MG63 (cell line): ENCODE data around the gene CCDC12. TPM values are rescaled to one million over a fixed set of nuclear protein-coding genes. Genes with fewer than 3 reads are reported as not detected.
A peak's percentile ranks its signal among the peaks of the same experiment; 100 is the strongest.

Experiments
- DNase-seq: peaks from one replicate; pipeline ENCODE4 v3.0.0-alpha.2; 2020
- H3K27me3 ChIP-seq: fragments of 250-450 bp; sonication (Bioruptor Pico); 2 replicates; pipeline ENCODE4 v1.5.1; 2020; ENCODE audit warnings: mild to moderate bottlenecking, moderate library complexity
- H3K36me3 ChIP-seq: fragments of 250-450 bp; sonication (Bioruptor Pico); 2 replicates; pipeline ENCODE4 v1.5.1; 2020; ENCODE audit warnings: mild to moderate bottlenecking, moderate library complexity
- H3K4me3 ChIP-seq: fragments of 250-450 bp; sonication (Bioruptor Pico); 2 replicates; pipeline ENCODE4 v1.5.1; 2020; ENCODE audit warnings: mild to moderate bottlenecking, moderate library complexity
- H3K9me3 ChIP-seq: fragments of 250-450 bp; sonication (Bioruptor Pico); 2 replicates; pipeline ENCODE4 v1.5.1; 2020; ENCODE audit warnings: mild to moderate bottlenecking, moderate library complexity
- total RNA-seq: library from RNA; depleted of rRNA; stranded (reverse); fragments of >200 nt; shearing (Covaris generic); gene quantifications from 2 replicates; pipeline ENCODE4 v1.2.3, GENCODE V29; 2014; ENCODE audit warnings: low replicate concordance

Gene CCDC12
- total RNA-seq, 1 experiment from 2014 or later, result 12.0 TPM

DNA sequence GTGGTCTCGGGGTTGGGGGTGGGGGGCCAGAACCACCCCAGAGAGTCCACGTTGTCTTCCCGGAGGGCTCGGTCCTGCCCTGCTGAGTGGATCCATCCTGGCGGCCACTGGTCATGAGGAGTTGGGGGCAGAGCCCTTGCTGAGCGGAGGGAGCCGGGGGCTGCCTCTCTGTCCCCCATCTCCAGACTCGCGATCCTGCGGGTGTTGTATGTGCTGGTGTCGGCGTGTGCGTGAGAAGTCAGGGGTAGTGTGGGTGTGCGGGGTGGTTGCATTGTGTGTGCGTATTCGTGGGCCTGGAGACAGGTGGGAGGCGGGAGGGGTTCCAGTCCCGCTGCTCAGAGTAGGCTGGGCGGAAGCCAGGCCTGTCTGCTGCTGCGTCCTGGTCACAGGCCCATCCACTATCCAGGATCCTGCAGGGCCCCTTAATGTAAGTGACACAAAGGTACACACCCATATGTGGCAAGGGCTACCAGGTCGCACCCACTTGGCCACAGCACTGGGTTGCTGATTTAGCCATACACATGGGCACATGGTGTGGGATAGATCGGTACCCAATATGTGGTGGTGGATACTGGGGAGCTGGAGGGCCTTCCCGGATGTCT lies 33.7 kb upstream of the CCDC12 start:
- Histone ChIP-seq H3K4me3 (no peak overlapping the region), H3K27me3 (no peaks in the 10 kb centered on the region), H3K9me3 (no peaks in the 10 kb centered on the region), H3K36me3 (no peaks in the 10 kb centered on the region)
- no peak for DNase-seq

- no peaks in the 10 kb centered on the region for H3K27me3 ChIP-seq
- H3K9me3 ChIP-seq, result no peaks in the 10 kb centered on the region
- peak overlapping the region; percentile 31 for H3K4me3 ChIP-seq
- DNase-seq, result peak; percentile 76
- no peaks in the 10 kb centered on the region for H3K36me3 ChIP-seq
Observed at GRCh38 chr3:47009225-47010110, 32.9 kb upstream of the CCDC12 start.

DNA sequence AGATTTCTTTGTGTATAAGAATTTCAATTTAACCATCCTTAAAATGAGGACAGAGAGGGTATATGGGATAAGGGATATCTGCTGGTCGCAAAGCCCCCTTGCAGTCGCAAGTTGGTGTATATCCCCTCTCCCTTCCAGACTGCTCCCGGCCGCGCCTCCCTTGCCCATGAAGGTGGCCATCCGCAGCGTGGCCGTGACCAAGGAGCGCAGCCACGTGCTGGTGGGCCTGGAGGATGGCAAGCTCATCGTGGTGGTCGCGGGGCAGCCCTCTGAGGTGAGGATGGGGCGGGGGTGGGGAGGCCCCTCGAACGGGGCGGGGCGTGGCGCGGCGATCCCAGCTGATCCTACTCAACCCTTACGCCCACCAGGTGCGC lies 32.3 kb upstream of the CCDC12 start:
- no peak for DNase-seq
- no peaks in the 10 kb centered on the region for H3K27me3 ChIP-seq
- H3K9me3 ChIP-seq, result no peaks in the 10 kb centered on the region
- H3K36me3 ChIP-seq, result no peaks in the 10 kb centered on the region
- H3K4me3 ChIP-seq, result no peak overlapping the region

DNA sequence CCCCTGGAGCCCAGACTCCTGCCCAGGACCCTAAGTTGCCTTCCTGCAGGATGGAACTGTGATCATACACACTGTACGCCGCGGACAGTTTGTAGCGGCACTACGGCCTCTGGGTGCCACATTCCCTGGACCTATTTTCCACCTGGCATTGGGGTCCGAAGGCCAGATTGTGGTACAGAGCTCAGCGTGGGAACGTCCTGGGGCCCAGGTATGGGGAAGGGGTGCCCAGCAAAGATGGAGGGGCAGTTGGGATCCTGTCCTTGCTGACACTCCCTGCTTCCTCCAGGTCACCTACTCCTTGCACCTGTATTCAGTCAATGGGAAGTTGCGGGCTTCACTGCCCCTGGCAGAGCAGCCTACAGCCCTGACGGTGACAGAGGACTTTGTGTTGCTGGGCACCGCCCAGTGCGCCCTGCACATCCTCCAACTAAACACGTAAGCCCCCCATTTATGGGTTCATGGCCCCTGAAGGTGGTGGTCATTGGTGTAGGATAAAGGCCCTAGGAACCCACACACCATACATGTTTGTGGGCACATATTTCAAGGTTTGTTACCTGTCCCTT lies 31.8 kb upstream of the CCDC12 start:
- no peaks in the 10 kb centered on the region for H3K36me3 ChIP-seq
- no peaks in the 10 kb centered on the region for H3K27me3 ChIP-seq
- no peaks in the 10 kb centered on the region for H3K9me3 ChIP-seq
- DNase-seq, result no peak
- no peak overlapping the region for H3K4me3 ChIP-seq

DNA sequence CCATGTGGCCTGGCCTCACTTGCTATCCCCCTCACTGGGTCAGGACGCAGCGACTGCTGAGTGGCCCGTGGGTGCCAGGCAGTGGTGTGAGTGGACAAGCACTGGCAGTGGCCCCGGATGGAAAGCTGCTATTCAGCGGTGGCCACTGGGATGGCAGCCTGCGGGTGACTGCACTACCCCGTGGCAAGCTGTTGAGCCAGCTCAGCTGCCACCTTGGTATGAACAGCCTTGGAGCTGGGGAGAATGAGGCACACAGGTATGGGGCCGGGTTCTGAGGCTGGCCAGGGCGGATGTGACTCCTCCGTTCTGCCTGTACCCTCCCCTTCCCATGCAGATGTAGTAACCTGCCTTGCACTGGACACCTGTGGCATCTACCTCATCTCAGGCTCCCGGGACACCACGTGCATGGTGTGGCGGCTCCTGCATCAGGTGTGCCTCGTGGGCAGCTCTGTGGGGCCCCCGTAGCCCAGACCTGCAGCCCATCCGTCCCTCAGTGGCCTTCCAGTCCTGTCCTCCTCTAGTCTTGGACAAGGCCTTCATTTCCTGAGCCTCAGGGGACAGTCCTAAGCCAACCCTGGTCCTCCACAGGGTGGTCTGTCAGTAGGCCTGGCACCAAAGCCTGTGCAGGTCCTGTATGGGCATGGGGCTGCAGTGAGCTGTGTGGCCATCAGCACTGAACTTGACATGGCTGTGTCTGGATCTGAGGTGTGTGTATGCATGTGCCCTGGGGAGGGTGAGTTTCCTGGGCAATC lies 31.1 kb upstream of the CCDC12 start:
- Histone ChIP-seq H3K9me3 (no peaks in the 10 kb centered on the region), H3K27me3 (no peaks in the 10 kb centered on the region), H3K4me3 (no peak overlapping the region), H3K36me3 (no peaks in the 10 kb centered on the region)
- DNase-seq, result no peak

GRCh38 chr3:47007001-47007400 lies 30.5 kb upstream of the CCDC12 start:
- Histone ChIP-seq H3K9me3 (no peaks in the 10 kb centered on the region), H3K4me3 (no peak overlapping the region), H3K27me3 (no peaks in the 10 kb centered on the region), H3K36me3 (no peaks in the 10 kb centered on the region)
- DNase-seq, result no peak

GRCh38 chr3:47006145-47006651 lies 29.7 kb upstream of the CCDC12 start:
- Histone ChIP-seq H3K27me3 (no peaks in the 10 kb centered on the region), H3K36me3 (no peaks in the 10 kb centered on the region), H3K4me3 (no peak overlapping the region), H3K9me3 (no peaks in the 10 kb centered on the region)
- DNase-seq, result no peak

- H3K9me3 ChIP-seq, result no peaks in the 10 kb centered on the region
- H3K36me3 ChIP-seq, result no peaks in the 10 kb centered on the region
- DNase-seq, result no peak
- H3K27me3 ChIP-seq, result no peaks in the 10 kb centered on the region
- no peak overlapping the region for H3K4me3 ChIP-seq
Observed at GRCh38 chr3:47005212-47006144, 28.9 kb upstream of the CCDC12 start.

GRCh38 chr3:47004369-47005211 lies 28.0 kb upstream of the CCDC12 start:
- no peaks in the 10 kb centered on the region for H3K9me3 ChIP-seq
- H3K4me3 ChIP-seq, result no peak overlapping the region
- no peaks in the 10 kb centered on the region for H3K27me3 ChIP-seq
- no peaks in the 10 kb centered on the region for H3K36me3 ChIP-seq
- no peak for DNase-seq

DNA sequence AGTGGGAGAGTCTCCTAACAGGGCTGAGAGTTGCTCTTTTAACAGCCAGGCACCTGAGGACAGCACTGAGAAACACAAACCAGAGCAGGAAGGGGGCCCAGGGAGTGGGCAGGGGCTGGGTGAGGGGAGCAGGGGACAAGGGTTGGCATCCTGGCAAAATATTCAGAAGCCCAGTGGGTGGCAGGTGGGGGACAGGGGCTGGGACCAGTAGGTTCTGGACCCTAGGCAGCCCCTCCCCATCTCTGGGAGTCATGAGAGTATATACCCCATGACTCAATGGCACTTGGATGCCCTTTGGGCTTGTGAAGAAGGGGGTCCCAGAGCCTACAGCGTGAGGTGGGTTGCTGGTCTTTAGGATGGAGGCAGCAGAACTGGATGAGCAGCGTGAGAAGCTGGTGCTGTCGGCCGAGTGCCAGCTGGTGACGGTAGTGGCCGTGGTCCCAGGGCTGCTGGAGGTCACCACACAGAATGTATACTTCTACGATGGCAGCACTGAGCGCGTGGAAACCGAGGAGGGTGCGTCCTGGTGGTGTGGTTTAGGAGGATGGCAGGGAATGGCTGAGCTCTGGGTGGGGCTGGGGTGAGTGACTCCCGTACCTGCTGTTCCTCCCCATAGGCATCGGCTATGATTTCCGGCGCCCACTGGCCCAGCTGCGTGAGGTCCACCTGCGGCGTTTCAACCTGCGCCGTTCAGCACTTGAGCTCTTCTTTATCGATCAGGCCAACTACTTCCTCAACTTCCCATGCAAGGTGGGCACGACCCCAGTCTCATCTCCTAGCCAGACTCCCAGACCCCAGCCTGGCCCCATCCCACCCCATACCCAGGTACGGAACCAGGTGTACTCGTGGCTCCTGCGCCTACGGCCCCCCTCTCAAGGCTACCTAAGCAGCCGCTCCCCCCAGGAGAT lies 27.2 kb upstream of the CCDC12 start:
- DNase-seq, result no peak
- Histone ChIP-seq H3K9me3 (no peaks in the 10 kb centered on the region), H3K27me3 (no peaks in the 10 kb centered on the region), H3K4me3 (no peak overlapping the region), H3K36me3 (no peaks in the 10 kb centered on the region)

DNA sequence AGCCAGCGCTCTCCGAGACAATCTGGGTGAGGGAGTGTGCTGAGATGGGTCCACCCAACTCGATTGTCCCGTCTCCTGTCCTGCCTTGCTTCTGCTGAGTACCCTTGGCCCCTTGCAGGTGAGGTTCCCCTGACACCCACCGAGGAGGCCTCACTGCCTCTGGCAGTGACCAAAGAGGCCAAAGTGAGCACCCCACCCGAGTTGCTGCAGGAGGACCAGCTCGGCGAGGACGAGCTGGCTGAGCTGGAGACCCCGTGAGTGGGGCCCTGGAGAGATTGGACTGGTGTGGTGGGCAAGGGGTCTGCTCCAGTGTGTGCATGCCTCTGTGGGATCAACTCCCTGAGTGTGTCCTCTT lies 26.5 kb upstream of the CCDC12 start:
- no peak overlapping the region for H3K4me3 ChIP-seq
- H3K9me3 ChIP-seq, result no peaks in the 10 kb centered on the region
- no peaks in the 10 kb centered on the region for H3K27me3 ChIP-seq
- no peak for DNase-seq
- no peaks in the 10 kb centered on the region for H3K36me3 ChIP-seq

GRCh38 chr3:47002171-47003055 lies 25.9 kb upstream of the CCDC12 start:
- DNase-seq, result no peak
- no peak overlapping the region for H3K4me3 ChIP-seq
- H3K9me3 ChIP-seq, result no peaks in the 10 kb centered on the region
- no peaks in the 10 kb centered on the region for H3K27me3 ChIP-seq
- no peaks in the 10 kb centered on the region for H3K36me3 ChIP-seq

- no peaks in the 10 kb centered on the region for H3K27me3 ChIP-seq
- no peak for DNase-seq
- H3K4me3 ChIP-seq, result no peak overlapping the region
Observed at GRCh38 chr3:47001731-47002170, 25.2 kb upstream of the CCDC12 start.

More at GRCh38 chr3:47001731-47002170, 25.2 kb upstream of the CCDC12 start:
- no peaks in the 10 kb centered on the region for H3K36me3 ChIP-seq
- no peaks in the 10 kb centered on the region for H3K9me3 ChIP-seq
